CD14-positive monocyte (primary cell): ENCODE measurements around the gene KLHL8. TPM values are rescaled to one million over a fixed set of nuclear protein-coding genes. Genes with fewer than 3 reads are reported as not detected.
A peak's percentile ranks its signal among the peaks of the same experiment; 100 is the strongest.
"Not testable (repeated sequence)": the region's sequence is repeated elsewhere in the genome, so short reads cannot be mapped to it uniquely, and the experiment has no call there.

Experiments used
- DNase-seq, 3 donors: peaks; one replicate each; pipeline ENCODE4 v3.0.0-alpha.2; 2011 to 2022
- H2AFZ ChIP-seq: 2 replicates; pipeline ENCODE4 v1.6.0; 2012; ENCODE audit warnings: mild to moderate bottlenecking, low read depth, low read length, inconsistent platforms; ENCODE audit not compliant: insufficient read depth, poor library complexity, severe bottlenecking
- H3K27ac ChIP-seq, 2 donors: 1 replicate in 1 of 2; 2 replicates in 1 of 2; pipeline ENCODE4 v1.5.1; 2012 to 2013; ENCODE audit warnings: low read length in 2 of 2, control low read depth in 1 of 2, inconsistent platforms in 1 of 2, low read depth in 1 of 2, mild to moderate bottlenecking in 1 of 2
- H3K27me3 ChIP-seq, 2 donors: one replicate each; pipeline versions ENCODE4 v1.6.0 to v1.6.1; 2011 to 2013; ENCODE audit warnings: low read length in 2 of 2; ENCODE audit not compliant: control insufficient read depth in 2 of 2, insufficient read depth in 2 of 2
- H3K36me3 ChIP-seq, 2 donors: replicated peaks in 1 of 2; 1 replicate in 1 of 2; 2 replicates in 1 of 2; pipeline versions ENCODE4 v1.5.1 to v1.6.1; 2012 to 2013; ENCODE audit warnings: low read length in 2 of 2, control low read depth in 1 of 2, inconsistent platforms in 1 of 2, mild to moderate bottlenecking in 1 of 2; ENCODE audit not compliant: insufficient read depth in 2 of 2, control insufficient read depth in 1 of 2
- H3K4me1 ChIP-seq, 2 donors: 1 replicate in 1 of 2; 2 replicates in 1 of 2; pipeline versions ENCODE4 v1.5.1 to v1.6.1; 2012 to 2013; ENCODE audit warnings: low read length in 2 of 2, control low read depth in 1 of 2, inconsistent platforms in 1 of 2, mild to moderate bottlenecking in 1 of 2, moderate library complexity in 1 of 2; ENCODE audit not compliant: insufficient read depth in 2 of 2, control insufficient read depth in 1 of 2
- H3K4me2 ChIP-seq: replicated peaks from 2 replicates; pipeline ENCODE3; 2012; ENCODE audit warnings: low read length, moderate library complexity, mild to moderate bottlenecking; ENCODE audit not compliant: poor library complexity, severe bottlenecking; ENCODE audit errors: extremely low read depth
- H3K4me3 ChIP-seq, 3 experiments: fragments of 200-600 bp in 1 of 3; sonication (generic) in 1 of 3; replicated peaks in 1 of 3; 1 replicate in 2 of 3; 2 replicates in 1 of 3; pipeline ENCODE4 v1.5.1; 2011 to 2013; ENCODE audit warnings: low read length in 3 of 3, mild to moderate bottlenecking in 3 of 3, control low read depth in 2 of 3, low read depth in 2 of 3, inconsistent platforms in 1 of 3, moderate library complexity in 1 of 3
- H3K79me2 ChIP-seq: 2 replicates; pipeline ENCODE4 v1.6.0; 2012; ENCODE audit warnings: mild to moderate bottlenecking, control low read depth, inconsistent platforms, low read length, moderate library complexity; ENCODE audit not compliant: insufficient read depth
- H3K9ac ChIP-seq: 2 replicates; pipeline ENCODE4 v1.6.0; 2017; ENCODE audit warnings: low read length, mild to moderate bottlenecking; ENCODE audit not compliant: insufficient read depth, poor library complexity, severe bottlenecking
- H3K9me3 ChIP-seq, 2 donors: replicated peaks in 1 of 2; 1 replicate in 1 of 2; 2 replicates in 1 of 2; pipeline versions ENCODE4 v1.5.1 to v1.6.1; 2012 to 2013; ENCODE audit warnings: low read length in 2 of 2, control low read depth in 1 of 2; ENCODE audit not compliant: control insufficient read depth in 1 of 2, insufficient read depth in 1 of 2
- H4K20me1 ChIP-seq: 2 replicates; pipeline ENCODE4 v1.6.0; 2012; ENCODE audit warnings: mild to moderate bottlenecking, low read length, control low read depth, moderate library complexity; ENCODE audit not compliant: insufficient read depth
- H3K27ac Mint-ChIP-seq, 7 donors: one replicate each; pipeline ENCODE4 v1.8.0; 2020; ENCODE audit warnings: mild to moderate bottlenecking in 7 of 7, mixed read lengths in 7 of 7, moderate library complexity in 6 of 7, inconsistent platforms in 2 of 7
- H3K27me3 Mint-ChIP-seq, 3 donors: one replicate each; pipeline ENCODE4 v1.8.0; 2021 to 2022; ENCODE audit warnings: low read depth in 3 of 3, mild to moderate bottlenecking in 3 of 3, mixed read lengths in 3 of 3, moderate library complexity in 3 of 3, inconsistent platforms in 1 of 3
- H3K36me3 Mint-ChIP-seq, 2 donors: one replicate each; pipeline ENCODE4 v1.8.0; 2020; ENCODE audit warnings: mixed read lengths in 2 of 2, inconsistent platforms in 1 of 2, mild to moderate bottlenecking in 1 of 2
- H3K4me1 Mint-ChIP-seq: one replicate; pipeline ENCODE4 v1.8.0; 2020; ENCODE audit warnings: mild to moderate bottlenecking, mixed read lengths
- H3K4me3 Mint-ChIP-seq, 2 donors: one replicate each; pipeline ENCODE4 v1.8.0; 2020; ENCODE audit warnings: mild to moderate bottlenecking in 2 of 2, mixed read lengths in 2 of 2, moderate library complexity in 1 of 2
- H3K9me3 Mint-ChIP-seq, 7 donors: one replicate each; pipeline ENCODE4 v1.8.0; 2020 to 2022; ENCODE audit warnings: mixed read lengths in 7 of 7, mild to moderate bottlenecking in 6 of 7, moderate library complexity in 6 of 7, inconsistent platforms in 2 of 7
- CTCF ChIP-seq: fragments of 200-600 bp; IDR thresholded peaks from one replicate; pipeline ENCODE4 v1.8.0; 2022; ENCODE audit warnings: antibody characterized with exemption, mild to moderate bottlenecking
- WGBS: methylation state at CpG from one replicate; pipeline ENCODE4 v1.1.5; 2013; ENCODE audit warnings: missing lambda C conversion rate; ENCODE audit not compliant: insufficient coverage; 5-methylcytosine and 5-hydroxymethylcytosine counted together
- intact Hi-C, 2 donors: fragments of 100-400 bp; cut with micrococcal nuclease; formaldehyde crosslinking; loops; one replicate each; pipeline versions ENCODE4 v1.15.0 to v1.15.1; 2023
- polyA plus RNA-seq, 3 donors: library from polyadenylated mRNA; depleted of rRNA in 1 of 3; unstranded in 2 of 3; stranded (reverse) in 1 of 3; fragments of 300-500 nt in 2 of 3; fragments of >200 nt in 1 of 3; fragmentation: Illumina TruSeq in 2 of 3; gene quantifications; 1 replicate in 2 of 3; 2 replicates in 1 of 3; pipeline ENCODE4 v1.2.3, GENCODE V29; 2012 to 2021

Gene KLHL8
- polyA plus RNA-seq, 3 donors: 7.5 to 28.6 (median 23.7) TPM

DNA sequence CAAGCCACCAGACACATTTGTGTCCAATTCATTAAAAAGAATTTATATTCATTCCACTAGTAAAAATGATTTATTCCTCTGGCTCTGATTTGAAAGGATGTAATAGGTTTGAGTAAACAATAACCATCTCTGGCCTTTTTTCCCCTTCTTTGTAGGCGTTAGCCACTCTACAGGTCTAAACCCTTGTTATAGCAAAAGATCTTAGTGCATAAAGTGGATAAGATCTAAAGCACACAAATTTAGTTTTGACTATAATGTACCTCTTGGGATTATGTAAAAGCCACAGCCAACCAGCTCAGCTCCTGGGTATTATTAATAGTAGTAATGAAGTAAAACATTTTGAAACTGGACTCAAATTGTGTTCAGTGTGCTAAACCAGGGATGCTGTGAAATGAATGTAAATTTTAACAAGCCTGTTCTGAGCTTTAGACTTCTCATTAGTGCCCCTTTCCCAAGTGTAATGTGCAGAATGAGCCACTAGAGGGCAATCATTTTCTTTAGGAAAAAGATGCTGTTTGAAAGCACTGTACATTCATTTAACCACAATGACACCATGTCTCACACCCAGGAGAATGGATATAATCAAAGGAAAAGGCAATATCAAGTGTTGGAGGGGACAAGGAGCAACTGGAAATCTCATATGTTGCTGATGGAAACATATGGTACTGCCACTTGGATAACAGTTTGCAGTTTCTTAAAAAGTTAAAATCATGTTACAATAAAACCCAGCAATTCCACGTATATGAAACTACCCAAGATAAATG is 69.7 kb downstream of the KLHL8 start:
- H3K9me3 Mint-ChIP-seq: no peaks in the 10 kb centered on the region
- peaks cover 0 to 4% of the 10 kb centered on the region in 2 donors for H3K36me3 Mint-ChIP-seq
- no peak overlapping the region for H3K4me2 ChIP-seq
- intact Hi-C loops: loop anchor here in 1 of 2 donors (2.0 kb wide), 1 partner anchor 84 kb away; no protein-coding TSS in a partner anchor
- H3K4me1 Mint-ChIP-seq: peaks cover 2% of the 10 kb centered on the region
- peak; percentile 54 to 76 (median 55) for DNase-seq
- no peaks in the 10 kb centered on the region for H4K20me1 ChIP-seq
- no peak overlapping the region for H3K4me3 ChIP-seq
- no peak overlapping the region for H3K27ac Mint-ChIP-seq
- TF ChIP-seq CTCF: peak; percentile 93
- no peaks in the 10 kb centered on the region for H3K4me1 ChIP-seq
- H3K79me2 ChIP-seq: no peaks in the 10 kb centered on the region
- no peak overlapping the region for H3K9ac ChIP-seq
- H3K36me3 ChIP-seq: peaks cover 0 to 7% of the 10 kb centered on the region in 2 donors
- no peak overlapping the region for H2AFZ ChIP-seq
- no peaks in the 10 kb centered on the region for H3K9me3 ChIP-seq
- WGBS: no CpG with 5 or more reads among the region's 2 CpGs
- no peaks in the 10 kb centered on the region for H3K27me3 ChIP-seq
- H3K4me3 Mint-ChIP-seq: no peak overlapping the region
- peaks cover 0 to 2% (median 0%) of the 10 kb centered on the region in 3 donors for H3K27me3 Mint-ChIP-seq
- H3K27ac ChIP-seq: no peak overlapping the region

DNA sequence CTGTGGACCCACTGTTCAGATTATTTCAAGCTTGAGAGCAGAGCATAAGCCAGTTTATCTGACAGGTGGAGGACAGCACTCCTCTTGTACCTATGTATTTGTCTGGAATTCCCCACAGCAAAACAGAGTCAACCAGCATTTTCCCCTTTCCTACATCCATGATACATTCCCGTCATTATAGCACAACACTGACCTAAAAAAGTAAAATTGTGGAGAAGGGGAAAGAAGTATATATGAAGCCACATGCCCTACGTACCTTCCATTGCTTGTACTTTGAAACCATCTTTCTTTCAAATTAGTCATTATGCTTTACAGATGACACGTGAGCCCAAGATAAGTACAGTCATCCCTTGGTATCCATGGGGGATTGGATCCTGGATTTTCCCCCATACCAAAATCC is 73.3 kb downstream of the KLHL8 start:
- no peak overlapping the region for H2AFZ ChIP-seq
- Mint-ChIP-seq H3K9me3 (no peaks in the 10 kb centered on the region), H3K4me3 (no peak overlapping the region), H3K27me3 (no peaks in the 10 kb centered on the region), H3K27ac (no peak overlapping the region), H3K4me1 (peaks cover 2% of the 10 kb centered on the region), H3K36me3 (peaks cover 13 to 18% of the 10 kb centered on the region in 2 donors)
- H3K27me3 ChIP-seq: no peaks in the 10 kb centered on the region
- intact Hi-C loops: no loop called here
- no peaks in the 10 kb centered on the region for H3K79me2 ChIP-seq
- H3K36me3 ChIP-seq: peaks cover 7 to 21% of the 10 kb centered on the region in 2 donors
- no peak overlapping the region for H3K27ac ChIP-seq
- no peak overlapping the region for H3K4me2 ChIP-seq
- H3K4me3 ChIP-seq: no peak overlapping the region
- H3K9ac ChIP-seq: no peak overlapping the region
- H3K4me1 ChIP-seq: no peaks in the 10 kb centered on the region
- WGBS: no CpG with 5 or more reads among the region's 3 CpGs
- DNase-seq: no peak
- no peaks in the 10 kb centered on the region for H4K20me1 ChIP-seq
- TF ChIP-seq CTCF: no peak
- H3K9me3 ChIP-seq: no peaks in the 10 kb centered on the region

DNA sequence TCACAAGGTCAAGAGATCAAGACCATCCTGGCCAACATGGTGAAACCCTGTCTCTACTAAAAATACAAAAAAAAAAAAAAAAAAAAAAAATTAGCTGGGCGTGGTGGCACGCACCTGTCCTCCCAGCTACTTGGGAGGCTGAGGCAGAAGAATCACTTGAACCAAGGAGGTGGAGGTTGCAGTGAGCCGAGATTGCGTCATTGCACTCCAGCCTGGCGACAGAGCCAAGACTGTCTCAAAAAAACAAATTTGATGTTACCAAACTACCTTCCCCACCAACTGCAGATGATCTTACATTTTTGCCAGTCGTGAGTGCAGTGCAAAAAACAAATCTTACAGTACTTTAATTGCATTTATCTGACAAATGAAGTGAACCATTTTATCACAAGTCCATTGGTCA is 74.5 kb downstream of the KLHL8 start:
- H3K4me3 ChIP-seq, H3K9me3 Mint-ChIP-seq, H3K27ac ChIP-seq, H3K9me3 ChIP-seq, H4K20me1 ChIP-seq, H3K27me3 ChIP-seq, H3K4me1 ChIP-seq, H3K27me3 Mint-ChIP-seq, H3K27ac Mint-ChIP-seq, H3K4me3 Mint-ChIP-seq, H2AFZ ChIP-seq, H3K4me2 ChIP-seq, H3K9ac ChIP-seq, DNase-seq, intact Hi-C loops, H3K79me2 ChIP-seq: not testable (repeated sequence)
- Mint-ChIP-seq H3K4me1 (peaks cover 11% of the 10 kb centered on the region), H3K36me3 (peaks cover 17 to 18% of the 10 kb centered on the region in 2 donors)
- 100% methylated on average over 2 of the region's 6 CpGs for WGBS
- peaks cover 7 to 21% of the 10 kb centered on the region in 2 donors for H3K36me3 ChIP-seq
